Activated CD4-positive, alpha-beta T cell treated with anti-CD3 and anti-CD28 coated beads, Interleukin-2, Interleukin-6, amounts not matched to agents 100 ng/mL and 50 ng/mL, durations not matched to agents 16 hours and 8 hours (primary cell): ENCODE results near the gene G0S2.
"Not testable (repeated sequence)": the region's sequence is repeated elsewhere in the genome, so short reads cannot be mapped to it uniquely, and the experiment has no call there.

Experiments
- DNase-seq: peaks from one replicate; pipeline ENCODE4 v3.0.0-alpha.2; 2020

The G0S2 gene

DNA sequence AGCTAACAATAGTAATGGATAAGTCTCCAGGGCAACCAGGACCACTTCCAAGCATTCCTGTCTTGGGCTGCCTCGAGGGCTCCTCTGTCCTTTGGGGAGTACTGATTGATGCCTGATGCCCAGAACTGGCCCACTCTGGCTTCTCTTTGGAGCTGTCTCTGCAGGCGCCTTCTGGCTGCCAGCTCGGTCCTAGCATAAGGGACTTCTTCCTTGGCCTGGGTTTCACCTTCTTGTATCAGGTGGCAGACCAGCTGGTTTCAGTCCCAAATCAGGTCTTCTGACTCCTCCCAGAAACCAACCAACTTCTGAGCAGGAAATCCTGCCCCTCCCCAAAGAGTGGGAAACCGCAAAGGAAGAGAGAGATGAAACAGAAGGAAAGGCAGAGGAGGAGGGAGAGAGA is 10.6 kb downstream of the G0S2 start:
- DNase-seq, result peak; percentile 82

DNA sequence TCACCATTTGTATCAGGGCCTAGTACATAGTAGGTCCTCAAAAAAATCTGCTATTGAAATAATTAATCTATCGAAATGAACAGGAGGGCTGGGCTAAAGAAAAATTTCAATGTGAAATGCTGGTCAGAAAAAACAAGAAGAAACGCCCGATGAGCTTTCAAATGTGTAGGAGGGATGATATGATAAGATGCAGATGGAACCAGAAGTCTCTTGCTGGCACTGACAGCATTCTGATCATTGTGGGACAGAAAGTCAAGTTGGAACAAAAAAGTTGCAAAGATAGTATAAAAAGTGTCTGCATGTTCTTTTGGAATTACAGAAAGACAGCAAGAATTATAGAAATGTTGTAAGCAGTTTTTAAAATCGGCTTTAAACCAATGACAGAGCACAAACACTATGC is 11.1 kb downstream of the G0S2 start:
- DNase-seq, result no peak

DNA sequence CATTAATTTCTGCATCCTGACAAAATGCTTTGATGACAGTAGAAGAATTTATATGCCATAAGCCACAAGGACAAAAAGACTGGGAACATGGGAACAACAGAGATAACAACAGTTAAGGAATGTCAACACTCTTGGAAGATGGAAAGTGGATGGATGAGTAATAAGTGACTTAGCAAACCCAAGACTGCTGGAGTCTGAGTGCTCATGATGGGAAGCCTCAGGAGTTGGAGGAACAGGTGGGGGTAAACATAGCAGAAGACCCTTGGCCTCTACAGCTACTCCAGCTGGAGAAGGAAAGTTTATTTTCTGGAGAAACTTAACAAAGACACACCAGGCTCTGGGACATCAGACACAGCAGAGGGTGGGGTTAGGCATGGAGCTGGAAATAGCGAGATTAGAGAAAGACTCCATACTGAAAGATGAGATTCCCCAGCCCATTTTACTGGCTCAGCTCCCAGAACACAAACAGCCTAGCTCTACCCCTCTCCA is 13.6 kb downstream of the G0S2 start:
- DNase-seq, result no peak

DNA sequence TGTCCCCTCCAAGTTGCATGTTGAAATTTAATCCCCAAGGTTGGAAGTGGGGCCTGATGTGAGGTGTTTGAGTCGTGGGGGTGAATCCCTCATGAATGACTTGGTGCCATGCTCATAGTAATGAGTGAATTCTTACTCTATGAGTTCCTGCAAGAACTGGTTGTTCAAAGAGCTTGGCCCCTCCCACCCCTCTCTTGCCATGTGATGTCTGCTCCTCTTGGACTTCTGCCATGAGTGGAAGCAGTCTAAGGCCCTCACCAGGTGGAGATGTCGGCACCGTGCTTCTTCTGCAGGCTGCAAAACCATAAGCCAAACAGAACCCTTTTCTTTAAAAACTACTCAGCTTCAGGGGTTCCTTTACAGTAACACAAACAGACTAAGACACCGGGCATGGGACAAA is 14.3 kb downstream of the G0S2 start:
- DNase-seq, result no peak

DNA sequence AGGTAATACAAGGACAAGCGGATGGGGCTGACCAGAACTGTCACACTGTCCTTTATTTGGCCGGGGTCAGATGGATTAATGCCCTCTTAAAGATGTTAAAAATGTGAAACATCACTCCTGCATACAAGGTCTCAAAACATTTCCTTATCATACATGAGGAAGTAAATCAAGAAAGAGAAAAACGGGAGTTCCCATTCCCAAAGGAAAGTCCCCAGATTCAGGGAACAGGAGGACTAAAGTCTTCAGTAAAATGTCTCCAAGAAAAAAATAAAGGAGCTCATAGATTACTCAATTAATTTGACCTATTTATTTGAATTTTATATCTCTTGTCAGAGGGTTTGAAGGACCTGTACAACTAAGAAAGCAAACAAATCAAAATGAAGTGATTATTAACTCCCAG is 16.0 kb downstream of the G0S2 start:
- no peak for DNase-seq

DNA sequence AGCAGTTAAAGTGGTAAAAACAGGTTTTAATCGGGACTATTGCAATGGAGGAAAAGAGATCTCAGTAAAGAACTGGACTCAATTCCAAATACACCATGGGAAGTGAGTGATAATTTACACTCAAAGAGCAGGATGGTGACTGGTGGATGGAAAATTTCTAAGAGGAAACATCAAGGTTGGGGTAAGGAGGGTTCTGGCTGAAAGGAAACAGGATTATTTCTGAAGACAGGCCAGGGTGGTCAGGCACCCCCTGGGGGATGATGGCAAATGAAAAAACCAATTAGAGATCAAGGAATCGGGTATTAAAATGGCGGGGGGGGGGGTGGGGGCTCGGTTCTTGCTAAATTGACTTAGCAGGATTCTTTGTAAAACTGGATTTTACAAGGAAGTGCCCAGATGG is 17.1 kb downstream of the G0S2 start:
- DNase-seq, result no peak

DNA sequence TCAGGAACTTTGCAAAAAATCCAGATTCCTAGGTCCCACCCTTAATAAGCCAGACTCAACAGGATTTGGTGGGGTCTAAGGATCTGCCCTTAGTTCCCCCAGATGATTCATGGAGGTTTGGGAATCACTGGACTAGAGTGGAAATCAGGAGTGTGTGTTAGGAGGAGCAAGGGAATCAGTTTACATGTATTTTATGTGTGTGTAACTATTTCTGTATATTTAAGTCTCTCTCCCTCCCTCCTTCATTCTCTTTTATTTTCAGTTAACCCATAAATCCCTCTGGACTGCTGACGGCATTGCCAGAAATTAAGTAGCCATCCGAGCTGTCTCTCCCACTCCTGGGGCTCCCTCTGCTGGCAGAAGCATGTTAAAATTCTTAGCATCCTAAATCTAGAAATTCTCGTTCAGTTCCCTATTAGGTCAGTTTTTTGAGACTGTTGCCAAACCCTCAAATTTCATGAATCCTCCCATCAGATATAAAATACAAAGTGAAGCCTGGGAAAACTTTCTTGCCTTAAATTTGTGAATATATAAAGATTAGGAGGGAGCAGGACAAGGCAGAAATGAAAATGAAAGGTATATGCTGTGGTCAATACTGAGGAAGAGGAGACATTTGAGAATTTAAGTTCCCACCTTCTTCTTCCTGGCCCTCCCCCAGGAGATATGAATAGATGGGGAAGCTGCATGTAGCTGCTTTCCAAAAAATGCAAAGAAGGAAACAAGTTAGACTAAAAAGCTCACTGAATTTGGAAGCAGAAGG is 17.7 kb downstream of the G0S2 start:
- DNase-seq, result peak; percentile 87

DNA sequence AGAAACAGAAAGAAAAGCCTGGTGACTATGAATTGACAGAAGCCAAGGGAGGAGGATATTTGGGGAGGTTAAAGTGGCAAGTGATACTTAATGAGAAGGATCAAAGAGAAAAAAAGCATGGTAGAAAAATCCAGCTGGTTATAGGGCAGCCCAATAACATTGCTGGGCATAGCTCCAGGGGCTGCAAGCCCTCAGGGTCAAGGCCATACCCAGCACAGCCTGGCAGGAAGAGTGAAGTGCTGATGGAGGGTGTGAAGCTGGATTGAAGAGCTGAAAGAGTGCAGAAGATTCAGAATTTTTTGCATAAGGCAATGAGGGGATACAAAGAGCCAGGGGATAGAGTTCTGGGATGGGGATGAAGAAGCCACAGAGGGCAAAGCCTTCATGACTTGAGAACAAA is 21.5 kb downstream of the G0S2 start:
- DNase-seq, result no peak

DNA sequence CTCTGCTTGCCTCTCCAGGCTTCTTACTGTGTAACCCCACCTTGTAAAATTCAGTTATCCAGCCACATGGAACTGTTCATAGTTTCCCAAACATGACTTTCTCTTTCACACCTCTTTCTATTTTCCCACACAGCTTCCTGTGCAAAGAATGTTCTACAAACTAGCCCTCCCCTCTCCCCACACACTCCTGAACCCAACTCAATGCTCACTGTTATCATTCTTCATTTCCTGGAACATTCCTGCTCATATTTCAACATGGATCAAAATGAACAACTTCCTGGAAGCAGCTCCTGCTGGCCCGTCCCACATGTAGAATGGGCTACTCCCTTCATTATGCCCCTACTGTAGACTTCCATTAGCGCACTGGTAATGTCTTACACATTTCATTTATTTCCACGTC is 21.9 kb downstream of the G0S2 start:
- no peak for DNase-seq

DNA sequence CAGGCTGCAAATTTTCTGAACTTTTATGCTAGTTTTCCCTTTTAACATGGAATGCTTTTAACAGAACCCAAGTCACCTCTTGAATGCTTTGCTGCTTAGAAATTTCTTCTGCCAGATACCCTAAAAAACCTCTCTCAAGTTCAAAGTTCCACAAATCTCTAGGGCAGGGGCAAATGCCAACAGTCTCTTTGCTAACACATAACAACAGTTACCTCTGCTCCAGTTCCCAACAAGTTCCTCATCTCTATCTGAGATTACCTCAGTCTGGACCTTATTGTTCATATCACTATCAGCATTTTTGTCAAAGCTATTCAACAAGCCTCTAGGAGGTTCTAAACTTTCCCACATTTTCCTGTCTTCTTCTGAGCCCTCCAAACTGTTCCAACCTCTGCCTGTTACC is 25.5 kb downstream of the G0S2 start:
- DNase-seq, result not testable (repeated sequence)

DNA sequence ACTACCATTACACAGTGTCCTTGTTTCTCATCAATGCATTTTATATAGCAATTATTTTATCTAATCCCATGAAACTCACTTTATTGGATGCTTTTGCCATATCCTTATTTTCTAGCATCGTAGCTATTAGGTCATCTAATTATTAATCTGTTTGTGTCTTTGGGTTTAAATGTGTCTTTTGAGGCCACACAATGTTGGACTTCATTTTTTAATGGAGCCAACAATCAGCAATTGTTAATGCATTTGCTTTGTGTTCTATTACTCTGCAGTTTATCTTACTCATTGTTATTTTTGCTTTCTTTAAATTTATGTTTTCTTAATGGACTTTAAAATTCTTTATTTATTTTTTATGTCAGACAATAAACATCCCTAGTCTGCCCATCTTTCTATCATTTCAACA is 27.6 kb downstream of the G0S2 start:
- no peak for DNase-seq

DNA sequence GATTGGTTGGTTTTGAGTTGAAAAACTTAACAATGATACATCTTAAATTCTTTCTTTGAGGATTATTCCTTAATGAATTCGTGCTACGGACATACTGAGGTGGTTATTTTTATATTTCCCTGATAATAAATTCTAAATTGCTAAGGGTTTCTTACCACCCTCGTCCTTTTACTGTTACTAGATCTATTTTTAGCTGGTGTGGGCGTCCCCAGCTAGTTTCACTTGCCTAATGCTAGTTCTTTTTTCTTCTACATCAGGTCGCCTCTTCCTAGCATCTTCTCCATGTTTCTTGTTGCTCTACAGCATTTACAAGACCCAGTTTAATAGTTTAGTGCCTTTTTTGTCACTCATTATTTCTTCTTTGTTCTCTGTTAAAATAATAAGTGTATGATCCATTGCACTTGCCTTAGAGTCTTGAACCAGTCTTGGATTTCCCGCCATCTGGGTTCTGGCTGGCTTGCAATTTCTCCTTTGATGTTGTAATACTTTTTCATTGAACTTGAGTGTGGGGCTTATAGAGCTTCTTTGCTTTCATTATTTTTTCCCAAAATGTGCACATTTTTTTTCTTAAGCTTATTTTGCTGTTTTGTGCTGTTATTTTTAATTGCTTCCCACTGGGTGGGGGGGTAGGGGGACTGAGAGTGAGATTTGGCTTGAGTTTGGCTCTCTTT is 28.8 kb downstream of the G0S2 start:
- peak; percentile 44 for DNase-seq

DNA sequence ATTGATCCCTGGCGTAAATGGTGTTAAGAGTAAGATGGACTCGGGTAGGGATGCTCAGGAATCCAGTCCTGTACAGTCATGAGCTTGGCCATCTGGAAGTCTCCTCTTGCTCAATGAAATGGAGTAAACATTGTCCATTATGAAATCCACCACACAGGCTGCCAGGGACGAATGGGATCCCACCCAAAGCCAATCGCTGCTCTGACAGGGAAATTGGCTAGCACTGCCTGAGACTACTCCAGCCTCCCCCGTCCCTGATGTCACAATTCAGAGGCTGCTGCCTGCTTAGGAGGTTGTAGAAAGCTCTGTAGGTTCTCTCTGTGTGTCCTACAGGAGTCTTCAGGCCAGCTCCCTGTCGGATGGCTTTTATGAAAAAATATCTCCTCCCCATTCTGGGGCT is 29.4 kb downstream of the G0S2 start, which contains the start of gene HSD11B1:
Gene HSD11B1, plus strand, starts transcription at position 263 of the 400 bp plus-strand sequence. Its CDS starts 97 bp downstream, at position 360.
- DNase-seq, result no peak

DNA sequence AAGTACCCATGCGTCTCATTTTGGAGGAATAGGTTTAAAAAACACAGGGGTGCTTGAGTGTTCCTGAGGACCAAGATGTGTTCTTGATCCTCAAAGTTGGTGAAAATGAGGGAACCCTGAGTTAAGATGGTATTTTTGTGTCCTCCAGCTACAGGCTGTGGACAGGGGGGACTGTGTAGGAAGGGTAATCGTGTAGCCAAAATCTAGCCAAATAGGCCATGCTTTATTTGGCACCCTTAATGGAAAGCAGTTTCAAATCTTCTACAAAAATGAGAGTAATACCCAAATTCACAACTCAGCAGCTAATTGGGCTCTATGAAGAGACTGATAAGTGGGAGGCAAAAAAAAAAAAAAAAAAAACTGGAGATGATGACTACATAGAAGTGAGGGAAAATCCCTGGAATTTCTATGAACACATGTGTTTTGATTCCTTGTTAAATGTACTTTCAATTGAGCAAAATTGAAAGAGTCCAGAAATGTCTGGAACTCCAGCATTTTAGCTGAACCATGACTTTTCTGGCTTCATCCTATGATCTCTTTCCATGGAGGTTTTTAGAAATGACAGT is 29.9 kb downstream of the G0S2 start:
- DNase-seq, result no peak

DNA sequence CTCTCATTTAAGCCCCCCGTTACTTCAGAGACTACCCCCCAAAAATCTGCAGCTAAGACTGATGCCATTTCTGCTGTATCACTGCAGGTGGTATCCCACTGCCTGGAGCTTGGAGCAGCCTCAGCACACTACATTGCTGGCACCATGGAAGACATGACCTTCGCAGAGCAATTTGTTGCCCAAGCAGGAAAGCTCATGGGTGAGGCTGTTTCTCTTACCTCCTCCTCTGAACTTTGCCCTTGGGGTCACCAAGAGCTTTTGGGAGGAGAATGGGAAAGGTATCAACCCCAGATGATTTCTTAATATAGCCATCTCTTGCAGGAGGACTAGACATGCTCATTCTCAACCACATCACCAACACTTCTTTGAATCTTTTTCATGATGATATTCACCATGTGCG is 31.4 kb downstream of the G0S2 start:
- no peak for DNase-seq

DNA sequence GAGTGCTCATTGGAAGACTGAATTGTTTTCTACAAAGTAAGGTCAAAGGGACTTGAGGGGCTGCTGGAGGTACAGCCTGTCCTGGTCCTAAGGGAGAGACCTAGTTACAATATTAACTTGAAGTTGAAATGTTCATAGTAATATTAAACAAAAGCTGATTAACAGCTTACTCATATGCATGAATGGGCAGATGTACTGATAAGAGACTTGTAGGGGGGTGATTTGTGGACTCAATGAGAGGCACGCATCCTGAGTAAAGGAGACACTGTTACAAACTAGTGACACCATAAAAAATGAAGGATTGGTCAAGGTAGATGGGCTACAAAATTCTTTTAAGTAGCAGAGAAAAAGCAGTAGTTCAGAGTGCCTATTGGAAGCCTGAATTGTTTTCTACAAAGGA is 32.1 kb downstream of the G0S2 start:
- DNase-seq, result no peak

DNA sequence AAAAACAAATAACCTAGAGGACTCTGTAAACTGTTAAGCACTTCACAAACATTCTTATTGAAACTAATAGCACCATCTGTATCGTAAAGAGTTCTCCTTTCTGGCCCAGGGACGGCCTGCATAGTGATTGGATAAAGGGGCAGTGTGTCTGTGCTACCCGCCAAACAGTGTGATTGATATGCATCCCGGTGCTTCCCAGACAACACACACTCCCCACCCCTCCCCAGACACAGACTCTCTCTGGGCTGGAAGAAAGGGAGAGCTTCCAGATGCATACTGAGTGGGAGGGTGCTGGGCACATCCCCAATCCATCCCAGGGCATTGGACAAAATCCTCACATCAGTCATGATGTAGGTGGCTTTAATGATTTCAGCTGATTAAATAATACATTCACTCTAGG is 33.1 kb downstream of the G0S2 start:
- DNase-seq, result no peak

DNA sequence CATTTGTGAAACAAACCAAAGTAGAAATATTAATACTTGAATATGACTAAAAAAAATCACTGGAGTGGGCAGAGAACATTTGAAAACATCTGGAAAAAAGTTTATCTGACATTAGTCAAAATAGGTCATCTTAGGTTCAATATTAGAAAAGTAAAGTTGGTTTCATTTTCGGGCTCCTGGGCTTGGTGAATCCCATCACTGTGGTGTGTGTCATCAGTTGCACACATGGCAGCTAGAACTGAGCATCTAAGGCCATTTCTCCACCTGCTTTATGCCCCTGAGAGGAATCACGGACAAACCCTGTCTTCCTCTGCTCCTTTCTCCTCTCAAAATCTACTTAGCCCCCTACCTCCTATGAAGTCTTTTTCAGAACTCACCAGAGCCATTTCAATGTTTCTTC is 34.9 kb downstream of the G0S2 start:
- DNase-seq, result peak; percentile 61

DNA sequence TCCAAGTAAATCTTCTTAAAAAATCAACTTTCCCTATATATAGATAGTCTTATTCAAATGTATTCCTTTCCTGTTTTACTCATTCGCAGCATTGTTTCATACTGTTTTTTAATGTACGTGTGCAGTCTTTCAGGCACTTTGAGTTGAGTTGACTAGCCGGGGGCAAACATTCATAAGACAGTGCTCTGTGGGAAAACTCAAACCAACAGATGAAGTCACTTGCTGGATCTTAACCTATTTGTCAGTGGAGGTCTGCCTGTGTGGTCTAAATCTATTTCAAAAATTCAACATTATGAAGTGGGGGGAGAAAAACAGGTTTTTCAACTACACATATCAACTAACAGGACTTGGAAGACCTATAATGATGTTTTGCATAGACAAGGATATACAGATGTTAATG is 35.6 kb downstream of the G0S2 start:
- no peak for DNase-seq

DNA sequence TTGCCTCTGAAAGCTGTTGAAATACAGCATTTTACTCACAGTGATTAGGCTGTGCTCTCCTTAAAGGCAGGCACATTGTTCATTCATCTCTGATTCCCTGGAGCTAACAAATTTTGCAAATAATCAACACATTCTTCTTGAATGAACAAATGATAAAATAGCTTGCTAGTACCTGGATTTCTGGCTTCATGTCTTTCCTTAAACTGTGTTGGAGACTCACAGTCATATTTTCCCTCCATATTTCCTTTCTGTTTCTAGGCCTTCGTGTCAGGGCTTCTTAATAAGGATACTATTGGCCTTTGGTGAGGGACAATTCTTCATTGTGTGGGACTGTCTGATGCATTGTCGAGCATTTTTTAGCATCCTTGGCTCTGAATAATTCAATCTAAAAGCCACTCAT is 39.1 kb downstream of the G0S2 start:
- DNase-seq, result no peak

DNA sequence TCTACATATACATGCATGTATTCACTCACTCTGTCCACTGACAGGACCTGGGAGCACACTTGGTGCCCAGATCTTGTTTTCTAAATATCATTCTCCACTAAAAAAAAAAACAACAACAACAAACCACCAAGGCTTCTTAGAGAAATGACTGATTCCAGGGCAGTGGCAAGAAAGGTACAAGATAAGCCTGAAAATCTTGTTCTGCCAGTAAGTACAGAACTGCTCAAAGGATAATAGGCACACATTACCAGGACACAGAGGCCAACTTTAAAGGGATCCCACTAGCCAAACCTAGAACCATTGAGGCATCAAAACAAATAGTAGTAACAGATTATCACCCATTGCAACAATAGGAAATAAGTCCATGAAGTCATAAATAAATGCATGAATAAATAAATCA is 40.1 kb downstream of the G0S2 start:
- no peak for DNase-seq

DNA sequence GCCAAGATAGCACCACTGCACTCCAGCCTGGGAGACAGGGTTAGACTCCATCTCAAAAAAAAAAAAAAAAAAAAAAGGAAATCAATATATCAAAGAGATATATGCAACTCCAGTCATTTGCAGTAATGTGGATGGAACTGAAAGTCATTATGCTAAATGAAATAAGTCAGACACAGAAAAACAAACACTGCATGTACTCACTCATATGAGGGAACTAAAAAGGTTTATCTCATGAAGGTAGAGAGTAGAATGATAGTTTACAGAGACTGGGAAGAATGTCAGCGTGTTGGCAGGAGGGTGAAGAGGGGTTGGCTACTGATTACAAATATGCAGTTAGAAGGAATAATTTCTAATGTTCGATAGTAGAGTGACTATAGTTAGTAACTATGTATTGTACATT is 42.6 kb downstream of the G0S2 start:
- DNase-seq, result no peak

DNA sequence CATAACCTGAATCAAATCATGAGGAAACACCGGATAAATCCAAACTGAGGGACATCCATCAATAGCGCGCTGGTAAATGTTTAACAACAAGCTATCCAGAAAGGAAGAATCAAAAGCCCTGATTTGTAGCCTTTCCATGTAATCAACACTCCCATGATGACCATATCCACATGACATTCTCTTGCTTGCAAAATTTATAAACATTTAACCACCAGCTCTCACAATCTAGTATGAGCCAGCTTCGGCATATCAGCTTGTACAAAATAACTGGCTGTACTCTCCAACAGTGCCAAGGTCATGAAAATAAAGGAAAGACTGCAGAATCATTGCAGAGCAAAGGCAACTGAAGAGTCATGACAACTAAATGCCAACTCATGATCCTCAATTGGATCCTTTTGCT is 45.1 kb downstream of the G0S2 start:
- no peak for DNase-seq

DNA sequence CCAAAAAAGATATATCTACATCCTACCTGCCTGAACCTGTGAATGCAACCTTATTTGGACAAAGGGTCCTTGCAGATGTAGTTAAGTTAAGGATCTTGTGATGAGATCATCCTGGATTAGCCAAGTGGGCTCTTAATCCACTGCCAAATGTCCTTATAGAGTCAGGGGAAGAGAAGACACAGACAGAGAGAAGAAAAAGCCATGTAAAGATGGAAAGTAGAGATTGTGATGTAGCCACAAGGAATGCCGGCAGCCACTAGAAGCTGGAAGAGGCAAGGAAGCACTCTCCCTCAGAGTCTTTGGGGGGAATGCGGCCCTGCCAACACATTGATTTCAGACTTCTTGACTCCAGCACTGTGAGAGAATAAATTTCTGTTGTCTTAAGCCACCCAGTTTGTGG is 45.6 kb downstream of the G0S2 start:
- DNase-seq, result no peak
